Measurements from ENCODE around the gene SLX4IP. TPM values are rescaled to one million over a fixed set of nuclear protein-coding genes. Genes with fewer than 3 reads are reported as not detected.

Gene SLX4IP
- total RNA-seq = 1 to 10 TPM; 8.8 to 9.0 TPM

DNA sequence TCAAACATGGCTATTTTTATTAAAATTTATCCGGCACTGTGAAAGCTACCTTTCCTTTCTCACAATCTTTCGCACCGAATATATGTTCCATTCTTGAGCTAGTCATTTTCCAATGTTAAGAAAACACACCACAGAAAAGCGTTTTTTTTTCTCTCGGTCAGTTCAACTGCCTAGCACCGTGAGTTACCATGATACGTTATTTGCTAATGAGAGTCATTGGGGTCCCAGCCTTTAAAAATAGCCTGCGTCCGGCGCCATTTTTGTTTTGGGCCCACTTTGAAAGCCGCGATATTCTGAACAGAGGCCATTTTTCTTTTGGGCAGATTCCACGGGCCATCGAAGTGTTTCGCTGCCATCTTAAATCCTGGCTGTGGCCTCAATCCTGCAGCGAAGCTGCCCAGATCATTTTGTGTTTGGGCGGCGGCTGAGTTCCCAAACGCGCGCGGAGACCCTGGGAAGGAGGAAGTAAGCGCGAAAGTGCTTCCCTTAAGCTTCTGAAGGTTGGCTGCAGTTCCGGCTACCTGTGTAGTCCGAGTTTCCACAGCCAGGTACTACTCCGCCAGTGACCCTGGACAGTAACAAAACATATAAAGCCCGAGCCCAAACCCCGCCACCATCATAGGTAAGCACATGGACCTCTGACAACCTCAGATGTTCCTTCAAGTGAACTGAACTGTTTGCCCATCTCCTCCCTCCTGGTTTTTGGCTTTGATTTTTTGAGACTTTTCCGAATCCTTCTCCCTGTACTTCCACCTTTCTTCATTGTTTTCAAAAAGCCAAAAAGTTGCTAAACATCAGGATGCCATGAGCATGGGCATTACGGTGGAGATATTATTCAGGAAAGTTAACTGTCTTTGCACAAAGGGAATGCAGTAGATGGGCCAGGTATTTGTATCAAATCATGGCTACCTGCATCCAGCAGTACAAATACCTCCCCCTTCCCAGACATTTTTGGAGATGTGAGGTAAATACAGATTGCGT, at the start of gene SLX4IP:
Gene SLX4IP, plus strand, starts transcription at position 474 of the 981 bp plus-strand sequence. CDS start 22,900 bp downstream, outside the sequence.

DNA sequence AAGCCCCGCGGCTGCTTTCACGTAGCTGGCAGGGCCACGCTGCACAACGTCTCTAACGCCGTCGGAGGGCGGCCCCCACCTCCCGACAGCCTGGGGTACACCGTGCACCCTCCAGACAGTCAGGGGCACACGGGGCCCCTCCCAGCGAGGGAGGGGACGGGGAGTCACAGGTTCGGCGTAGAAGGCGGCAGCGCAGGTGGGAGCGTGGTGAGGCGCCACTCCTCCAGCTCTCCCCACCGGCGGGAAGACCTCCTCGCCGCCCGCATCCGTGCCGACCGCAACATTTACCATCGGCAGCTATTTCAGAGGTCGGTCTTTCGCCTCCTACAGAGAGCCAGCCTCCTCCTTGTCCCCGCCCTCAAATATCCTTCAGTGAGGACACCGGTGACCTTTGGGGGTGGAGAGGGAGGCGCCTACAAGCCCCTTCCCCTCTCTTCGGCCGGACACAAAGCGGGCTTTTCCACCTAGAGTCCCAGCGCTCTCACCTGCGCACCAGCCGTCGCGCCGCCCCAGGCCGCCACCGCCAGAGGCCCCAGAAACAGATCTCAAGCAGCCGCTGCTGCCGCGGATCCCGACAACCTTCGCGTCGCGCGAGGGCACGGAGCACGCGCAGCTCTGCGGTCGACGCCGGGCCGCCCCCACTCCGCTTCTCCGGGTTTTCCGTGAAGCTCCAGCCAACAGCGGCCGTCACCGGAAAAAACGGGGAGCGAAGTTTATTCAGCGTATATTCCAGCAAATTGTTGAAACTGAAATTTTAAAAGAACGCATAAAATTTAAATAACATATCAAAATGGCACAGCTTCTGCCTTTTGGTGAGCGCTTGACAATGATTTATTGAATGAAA, 1.3 kb upstream of the SLX4IP start, which contains the start of gene MKKS:
Gene MKKS, minus strand, starts transcription at position 600 of the 844 bp plus-strand sequence. CDS start 20,708 bp downstream, outside the sequence.

GRCh38 chr20:10673842-10674683, 239.0 kb downstream of the SLX4IP start, which contains the start of gene JAG1:
Gene JAG1, minus strand, starts transcription at chr20:10673999. Its CDS starts 469 bp downstream, at chr20:10673530.

Small RNA genes within 50 kb of the gene (microRNA-seq; reads per million reads assigned to microRNA genes)
- gene MIR6870 (ENCODE audit: borderline microRNAs expressed, borderline replicate concordance) = not detected

Other genes with a start within 250 kb of the SLX4IP start
- not detected for gene SNAP25, start 216.5 kb upstream of the SLX4IP start, total RNA-seq
- gene MKKS, start 1.1 kb upstream of the SLX4IP start, total RNA-seq = 10 to 100 TPM in 1 of 2 experiments, 1 to 10 TPM in 1; 9.6 to 10.1 TPM
- under 1 TPM; 0.12 to 0.15 TPM for gene JAG1, start 238.7 kb downstream of the SLX4IP start, total RNA-seq

All from activated naive CD4-positive, alpha-beta T cell treated with anti-CD3 and anti-CD28 coated beads, Interleukin-2, amount 10 ng/mL, durations not matched to agents 5 hours and 36 hours (primary cell).